T-cell (primary cell): ENCODE results near the gene ZIC2. TPM values are rescaled to one million over a fixed set of nuclear protein-coding genes. Genes with fewer than 3 reads are reported as not detected.

Source experiments
- ATAC-seq, 4 experiments: fragments of 200-7000 bp in 3 of 4; fragments of 150-1000 bp in 1 of 4; cut with Tn5 transposase; replicated peaks in 1 of 4; 1 replicate in 3 of 4; 2 replicates in 1 of 4; pipeline ENCODE4 v1.10.0; 2021; ENCODE audit warnings: moderate library complexity in 3 of 4, mild to moderate bottlenecking in 2 of 4, moderate number of reproducible peaks in 1 of 4
- CTCF ChIA-PET, 2 donors: fragments of 300-600 bp; sonication (Branson Sonifier 250); formaldehyde crosslinking; loops; one replicate each; lab custom pipeline; 2022; ENCODE audit warnings: antibody characterized with exemption in 2 of 2; lab: Charles Lee
- POLR2A ChIA-PET, 2 donors: fragments of 300-600 bp; sonication (Branson Sonifier 250); formaldehyde crosslinking; loops; one replicate each; lab custom pipeline; 2022; ENCODE audit warnings: antibody characterized with exemption in 2 of 2; lab: Charles Lee
- DNase-seq, 35 experiments: peaks; one replicate each; pipeline versions ENCODE4 v3.0.0 to v3.0.0-alpha.2; 2013 to 2023
- H3K27ac ChIP-seq: one replicate; pipeline ENCODE4 v1.5.1; 2013; ENCODE audit warnings: low read length
- H3K27me3 ChIP-seq, 2 experiments: replicated peaks in 1 of 2; 1 replicate in 1 of 2; 2 replicates in 1 of 2; pipeline versions ENCODE4 v1.6.1 to v1.7.0; 2013; ENCODE audit warnings: low read length in 1 of 2, mixed read lengths in 1 of 2; ENCODE audit not compliant: control insufficient read depth in 2 of 2, insufficient read depth in 2 of 2; ENCODE audit errors: extremely low read depth in 1 of 2
- H3K36me3 ChIP-seq, 2 donors: 1 replicate in 1 of 2; 2 replicates in 1 of 2; pipeline versions ENCODE4 v1.6.1 to v1.7.0; 2013; ENCODE audit warnings: low read length in 1 of 2; ENCODE audit not compliant: control insufficient read depth in 2 of 2, insufficient read depth in 1 of 2; ENCODE audit errors: extremely low read depth in 1 of 2
- H3K4me1 ChIP-seq, 2 experiments: 1 replicate in 1 of 2; 2 replicates in 1 of 2; pipeline versions ENCODE4 v1.6.1 to v1.7.0; 2013; ENCODE audit warnings: low read length in 2 of 2, mixed read lengths in 1 of 2; ENCODE audit not compliant: insufficient read depth in 2 of 2, control insufficient read depth in 1 of 2; ENCODE audit errors: extremely low read depth in 1 of 2
- H3K4me3 ChIP-seq, 2 donors: 1 replicate in 1 of 2; 2 replicates in 1 of 2; pipeline versions ENCODE4 v1.5.1 to v1.7.0; 2013; ENCODE audit warnings: mild to moderate bottlenecking in 2 of 2, low read length in 1 of 2, moderate library complexity in 1 of 2; ENCODE audit not compliant: control insufficient read depth in 1 of 2; ENCODE audit errors: extremely low read depth in 1 of 2
- H3K9me3 ChIP-seq: 2 replicates; pipeline ENCODE4 v1.7.0; 2013
- H3K27ac Mint-ChIP-seq, 2 donors: one replicate each; pipeline ENCODE4 v1.8.0; 2020 to 2021; ENCODE audit warnings: mild to moderate bottlenecking in 2 of 2, mixed read lengths in 2 of 2
- H3K27me3 Mint-ChIP-seq, 2 donors: one replicate each; pipeline ENCODE4 v1.8.0; 2021 to 2022; ENCODE audit warnings: mixed read lengths in 2 of 2
- H3K36me3 Mint-ChIP-seq: one replicate; pipeline ENCODE4 v1.8.0; 2021; ENCODE audit warnings: mixed read lengths
- H3K4me1 Mint-ChIP-seq, 3 donors: one replicate each; pipeline ENCODE4 v1.8.0; 2020 to 2022; ENCODE audit warnings: mixed read lengths in 3 of 3, mild to moderate bottlenecking in 1 of 3
- H3K4me3 Mint-ChIP-seq, 3 donors: one replicate each; pipeline ENCODE4 v1.8.0; 2020 to 2022; ENCODE audit warnings: mild to moderate bottlenecking in 3 of 3, mixed read lengths in 3 of 3, moderate library complexity in 3 of 3
- H3K9me3 Mint-ChIP-seq, 3 donors: one replicate each; pipeline ENCODE4 v1.8.0; 2020 to 2022; ENCODE audit warnings: mixed read lengths in 3 of 3
- WGBS: methylation state at CpG from one replicate; pipeline ENCODE4 v1.1.5; 2013; ENCODE audit warnings: missing lambda C conversion rate; ENCODE audit not compliant: insufficient coverage; 5-methylcytosine and 5-hydroxymethylcytosine counted together
- total RNA-seq, 35 experiments: library from RNA in 6 of 35; stranded (reverse) in 6 of 35; fragments of 120-200 nt in 1 of 35; gene quantifications; one replicate each; pipeline versions ENCODE4 v1.2.1 to v1.2.4 and lab custom pipeline; 2013 to 2026

The ZIC2 gene
- total RNA-seq, 5 donors from 2014 or later (not counting 1 experiment from before 2014, with no cell fraction given), result 0.10 to 0.88 (median 0.85) TPM; not detected in 2

DNA sequence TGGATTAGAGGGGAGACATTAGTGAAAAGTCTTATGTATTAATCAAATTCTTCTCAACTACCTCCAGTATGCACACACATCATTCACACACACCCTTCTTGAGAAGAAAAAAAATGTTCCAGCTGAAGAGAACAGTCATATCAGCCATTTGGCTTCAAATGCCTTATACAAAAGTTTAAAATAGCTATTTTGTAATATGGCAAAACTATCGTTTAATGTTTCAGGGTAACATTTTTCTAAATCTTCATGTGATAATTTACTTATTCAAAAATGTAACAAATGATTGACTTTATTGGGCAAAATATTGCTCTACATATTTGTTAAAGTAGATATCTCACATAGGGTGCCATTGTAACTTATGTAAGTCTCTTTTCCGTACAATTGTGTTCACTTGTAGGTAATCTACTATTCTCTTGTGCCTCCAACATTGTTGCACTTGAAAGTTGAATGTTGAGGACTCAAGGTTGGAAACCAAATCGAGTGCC lies 13.6 kb downstream of the ZIC2 start:
- Histone ChIP-seq H3K4me3 (no peak overlapping the region), H3K9me3 (peaks cover 3% of the 10 kb centered on the region), H3K36me3 (no peaks in the 10 kb centered on the region), H3K27ac (no peak overlapping the region), H3K27me3 (peaks cover 22 to 62% of the 10 kb centered on the region in 2 experiments), H3K4me1 (peaks cover 7 to 31% of the 10 kb centered on the region in 2 experiments)
- no peak for ATAC-seq
- POLR2A ChIA-PET, result no interaction called here
- peak in 1 of 35 experiments; percentile 9 for DNase-seq
- Mint-ChIP-seq H3K9me3 (peaks cover 4 to 15% (median 4%) of the 10 kb centered on the region in 3 donors), H3K4me1 (peaks cover 12 to 19% (median 12%) of the 10 kb centered on the region in 3 donors), H3K27ac (peak overlapping the region in 1 of 2 donors; percentile 46), H3K36me3 (peaks cover 3% of the 10 kb centered on the region), H3K27me3 (peaks cover 74 to 88% of the 10 kb centered on the region in 2 donors), H3K4me3 (no peak overlapping the region)
- CTCF ChIA-PET, result no interaction called here
- 11% methylated on average over 1 of the region's 3 CpGs for WGBS

DNA sequence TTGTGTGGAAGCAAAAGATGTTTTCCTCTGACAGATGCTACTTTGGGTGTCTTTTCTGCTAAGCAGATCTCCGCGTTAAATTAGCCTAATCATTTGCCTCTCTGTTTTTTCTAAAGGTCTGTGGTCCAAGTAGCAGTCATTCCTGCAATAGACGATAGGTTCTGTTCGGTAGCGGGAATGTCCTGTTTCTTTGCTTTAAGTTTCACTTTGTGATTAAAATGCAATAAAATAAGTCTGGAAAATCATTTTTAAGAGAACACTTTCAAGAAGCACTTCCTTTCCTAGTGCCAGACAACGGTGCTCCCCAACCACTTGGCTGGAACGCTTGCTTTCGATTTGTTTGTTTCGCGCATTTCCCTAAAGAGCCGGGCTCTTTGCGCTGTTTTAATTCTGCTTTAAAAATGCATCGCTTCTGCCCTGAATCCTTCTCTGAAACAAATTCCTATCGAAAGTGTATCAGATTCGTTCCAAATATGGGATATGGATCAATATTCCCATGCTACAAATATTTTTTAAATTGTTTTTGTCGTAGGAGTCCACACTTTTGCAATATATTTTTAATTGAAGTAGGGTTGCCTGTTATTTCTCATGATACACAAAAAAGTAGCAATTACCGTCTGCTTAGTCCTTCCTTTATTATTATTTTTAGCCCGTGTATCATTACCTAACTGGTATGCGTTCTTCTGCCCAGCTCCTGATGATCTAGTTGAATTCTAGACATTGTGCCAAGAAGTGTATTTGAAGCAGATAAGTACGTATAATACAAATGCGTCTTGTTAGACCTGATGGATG lies 14.2 kb downstream of the ZIC2 start:
- H3K4me1 Mint-ChIP-seq, result peaks cover 6 to 14% (median 12%) of the 10 kb centered on the region in 3 donors
- DNase-seq (peak in 1 of 35 experiments; percentile 34), ATAC-seq (no peak)
- 12% methylated on average over 7 of the region's 21 CpGs for WGBS
- peaks cover 73 to 83% of the 10 kb centered on the region in 2 donors for H3K27me3 Mint-ChIP-seq
- peaks cover 3% of the 10 kb centered on the region for H3K9me3 ChIP-seq
- peaks cover 3% of the 10 kb centered on the region for H3K36me3 Mint-ChIP-seq
- H3K4me1 ChIP-seq, result peaks cover under 1 to 24% of the 10 kb centered on the region in 2 experiments
- peaks cover 22 to 62% of the 10 kb centered on the region in 2 experiments for H3K27me3 ChIP-seq
- no peak overlapping the region for H3K4me3 ChIP-seq
- ChIA-PET POLR2A (interaction anchor here in 1 of 2 donors (0.5 kb wide), 1 partner anchor 18 kb away, joined by 3 read pairs; no protein-coding TSS in a partner anchor), CTCF (no interaction called here)
- H3K9me3 Mint-ChIP-seq, result peaks cover 4 to 15% (median 4%) of the 10 kb centered on the region in 3 donors
- H3K4me3 Mint-ChIP-seq, result peak overlapping the region in 1 of 3 donors; percentile 50
- no peak overlapping the region for H3K27ac ChIP-seq
- H3K27ac Mint-ChIP-seq, result peak overlapping the region in 1 of 2 donors; percentile 52
- H3K36me3 ChIP-seq, result no peaks in the 10 kb centered on the region

DNA sequence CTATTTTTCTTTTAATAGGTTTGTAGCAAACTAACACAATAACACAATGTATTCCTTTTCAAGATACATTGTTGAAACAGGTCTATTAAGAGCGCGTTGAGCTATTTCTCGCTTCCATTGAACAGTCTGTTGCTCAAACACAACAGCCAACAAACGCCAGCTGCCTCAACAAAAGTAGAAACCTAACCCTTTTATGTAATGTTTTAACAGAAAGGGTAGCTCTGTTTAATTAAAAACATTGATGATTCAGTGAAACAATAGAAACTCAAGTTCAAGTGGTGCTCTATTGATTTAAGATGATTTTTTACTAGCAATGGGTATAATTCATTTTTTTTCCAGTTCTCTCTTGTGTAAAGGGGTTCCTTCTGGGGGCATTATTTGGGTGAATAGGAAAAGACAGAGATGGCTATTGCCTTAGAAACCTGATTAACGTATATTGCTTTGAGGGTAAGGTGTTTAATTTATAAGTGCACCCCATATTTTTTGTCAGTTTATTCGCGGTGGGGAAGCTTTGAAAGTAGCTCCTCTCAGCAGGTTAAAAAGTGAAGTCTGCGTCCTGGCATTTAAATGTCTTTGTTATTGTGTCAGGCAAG lies 14.9 kb downstream of the ZIC2 start:
- ChIA-PET POLR2A (interaction anchor here in 1 of 2 donors (0.5 kb wide), 1 partner anchor 18 kb away, joined by 3 read pairs; no protein-coding TSS in a partner anchor), CTCF (interaction anchor here in 1 of 2 donors (0.7 kb wide), 2 partner anchors 613 to 794 kb away, joined by 3 read pairs; no protein-coding TSS in a partner anchor)
- Mint-ChIP-seq H3K4me3 (peak overlapping the region in 2 of 3 donors; percentile 16 to 50), H3K27me3 (peaks cover 73 to 84% of the 10 kb centered on the region in 2 donors), H3K27ac (peak overlapping the region in 1 of 2 donors; percentile 52), H3K36me3 (peaks cover 3% of the 10 kb centered on the region), H3K9me3 (peaks cover 4 to 15% (median 4%) of the 10 kb centered on the region in 3 donors), H3K4me1 (peaks cover 4 to 13% (median 11%) of the 10 kb centered on the region in 3 donors)
- peaks cover 3% of the 10 kb centered on the region for H3K9me3 ChIP-seq
- H3K36me3 ChIP-seq, result no peaks in the 10 kb centered on the region
- peaks cover 22 to 61% of the 10 kb centered on the region in 2 experiments for H3K27me3 ChIP-seq
- DNase-seq, result peak in 1 of 35 experiments; percentile 12
- H3K4me1 ChIP-seq, result peaks cover 0 to 18% of the 10 kb centered on the region in 2 experiments
- ATAC-seq, result no peak
- H3K27ac ChIP-seq, result no peak overlapping the region
- H3K4me3 ChIP-seq, result no peak overlapping the region
- WGBS, result 17% methylated on average over 3 of the region's 8 CpGs

DNA sequence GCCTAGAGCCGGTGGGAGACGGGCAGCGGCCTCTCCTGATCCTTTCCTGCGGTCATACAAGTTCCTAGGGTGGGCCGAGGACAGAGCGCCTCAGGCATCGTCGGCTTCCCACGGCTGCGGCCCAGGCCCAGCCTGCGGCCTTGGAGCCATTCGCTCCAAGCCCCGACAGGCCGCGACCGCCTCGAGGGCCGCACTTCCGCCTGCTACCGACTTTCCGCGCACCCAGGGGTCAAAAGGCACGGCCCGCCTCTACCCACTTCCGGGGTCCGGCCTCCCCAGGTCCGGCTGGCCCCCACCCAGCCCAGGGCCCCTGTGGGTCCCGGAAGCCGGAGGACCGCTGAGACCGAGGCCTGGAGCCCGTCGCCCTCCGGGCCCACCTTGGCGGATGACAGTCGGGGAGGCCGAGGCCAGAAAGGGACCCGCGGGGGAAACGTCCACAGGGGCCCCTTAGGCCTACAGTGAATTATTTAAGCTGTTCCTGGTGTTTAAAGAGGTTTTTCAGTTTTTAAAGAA lies 16.2 kb downstream of the ZIC2 start:
- WGBS, result 45% methylated on average over 40 of the region's 40 CpGs
- peaks cover 68 to 79% of the 10 kb centered on the region in 2 donors for H3K27me3 Mint-ChIP-seq
- H3K4me1 Mint-ChIP-seq, result peaks cover 5 to 11% (median 7%) of the 10 kb centered on the region in 3 donors
- Histone ChIP-seq H3K4me3 (no peak overlapping the region), H3K36me3 (no peaks in the 10 kb centered on the region), H3K27me3 (peaks cover 17 to 58% of the 10 kb centered on the region in 2 experiments), H3K9me3 (peaks cover 3% of the 10 kb centered on the region), H3K27ac (no peak overlapping the region), H3K4me1 (peaks cover 0 to 15% of the 10 kb centered on the region in 2 experiments)
- ChIA-PET CTCF (interaction anchor here in 1 of 2 donors (0.7 kb wide), 1 partner anchor 40 kb away, joined by 3 read pairs; no protein-coding TSS in a partner anchor), POLR2A (no interaction called here)
- ATAC-seq (no peak), DNase-seq (no peak)
- no peak overlapping the region for H3K27ac Mint-ChIP-seq
- H3K4me3 Mint-ChIP-seq, result no peak overlapping the region
- H3K36me3 Mint-ChIP-seq, result peaks cover 3% of the 10 kb centered on the region
- peaks cover 4 to 15% (median 4%) of the 10 kb centered on the region in 3 donors for H3K9me3 Mint-ChIP-seq

DNA sequence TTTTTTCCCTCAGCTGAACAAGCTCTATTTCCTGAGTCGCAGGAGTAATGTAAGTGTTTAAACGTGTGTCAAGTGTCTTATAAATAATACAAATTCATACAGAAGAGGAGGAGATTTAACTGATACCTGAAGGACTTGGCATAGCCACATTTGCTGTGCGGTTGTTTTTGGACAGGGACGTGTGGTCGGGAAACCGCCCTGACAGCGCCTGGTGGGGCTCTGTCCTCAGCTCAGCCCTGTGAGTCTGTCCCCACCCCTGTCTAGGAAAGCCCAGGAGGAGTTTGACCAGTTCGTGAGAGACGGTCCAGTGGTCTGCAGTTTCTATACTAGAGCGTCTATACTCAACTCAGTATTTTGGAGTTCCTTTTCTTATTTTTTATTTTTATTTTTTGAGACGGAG lies 16.7 kb downstream of the ZIC2 start:
- no peak for ATAC-seq
- H3K9me3 Mint-ChIP-seq, result peaks cover 2 to 15% (median 5%) of the 10 kb centered on the region in 3 donors
- Histone ChIP-seq H3K27me3 (peaks cover 20 to 61% of the 10 kb centered on the region in 2 experiments), H3K36me3 (no peaks in the 10 kb centered on the region), H3K27ac (no peak overlapping the region), H3K4me1 (peaks cover 0 to 15% of the 10 kb centered on the region in 2 experiments), H3K9me3 (peaks cover 3% of the 10 kb centered on the region), H3K4me3 (no peak overlapping the region)
- no peak overlapping the region for H3K27ac Mint-ChIP-seq
- peaks cover 5 to 9% (median 7%) of the 10 kb centered on the region in 3 donors for H3K4me1 Mint-ChIP-seq
- ChIA-PET POLR2A (no interaction called here), CTCF (interaction anchor here in 1 of 2 donors (0.7 kb wide), 1 partner anchor 40 kb away, joined by 3 read pairs; no protein-coding TSS in a partner anchor)
- peaks cover 3% of the 10 kb centered on the region for H3K36me3 Mint-ChIP-seq
- peaks cover 68 to 79% of the 10 kb centered on the region in 2 donors for H3K27me3 Mint-ChIP-seq
- DNase-seq, result no peak
- no peak overlapping the region for H3K4me3 Mint-ChIP-seq
- 87% methylated on average over 8 of the region's 11 CpGs for WGBS
